Mucosa of descending colon (tissue), 3 donors: ENCODE measurements around the gene BNC2. TPM values are rescaled to one million over a fixed set of nuclear protein-coding genes. Genes with fewer than 3 reads are reported as not detected.

Source experiments
- ATAC-seq: fragments of 200-7000 bp; cut with Tn5 transposase; one replicate; pipeline ENCODE4 v1.9.1; 2020; ENCODE audit warnings: mild to moderate bottlenecking, moderate library complexity
- DNase-seq, 3 donors: peaks; one replicate each; pipeline ENCODE4 v3.0.0-alpha.2; 2020
- H3K36me3 ChIP-seq: fragments of 200-600 bp; one replicate; pipeline ENCODE4 v1.8.0; 2021; ENCODE audit warnings: low read depth, mild to moderate bottlenecking
- H3K4me1 ChIP-seq: fragments of 200-600 bp; one replicate; pipeline ENCODE4 v1.8.0; 2021; ENCODE audit warnings: low read depth, mild to moderate bottlenecking
- H3K4me3 ChIP-seq: fragments of 200-600 bp; one replicate; pipeline ENCODE4 v1.8.0; 2021; ENCODE audit warnings: mild to moderate bottlenecking
- H3K9me3 ChIP-seq: fragments of 200-600 bp; one replicate; pipeline ENCODE4 v1.8.0; 2021; ENCODE audit warnings: mild to moderate bottlenecking
- intact Hi-C, 2 donors: fragments of 100-400 bp; cut with DNase I in 1 of 2; cut with micrococcal nuclease in 1 of 2; formaldehyde crosslinking; loops; one replicate each; pipeline versions ENCODE4 v1.11.0 to v1.11.1; 2022; cut with DNase I, micrococcal nuclease
- total RNA-seq, 3 donors: library from RNA; stranded (reverse); fragmentation: NEBNext Ultra II Directional in 2 of 3; extraction: Animal tissue kit (Norgen Biotek cat#: 25700) in 2 of 3; gene quantifications; one replicate each; pipeline versions ENCODE4 v1.2.1 to v1.2.4, GENCODE V29; 2021 to 2023
- TF ChIP-seq, protein P1 (sequence below): fragments of 200-600 bp; IDR thresholded peaks from one replicate; pipeline ENCODE4 v1.8.0; 2022; ENCODE audit warnings: antibody characterized with exemption, mild to moderate bottlenecking
- donor health status: DM: no; HTN: no; CAD: no; lungs with moderate emphysema.
- donor health status: DM: no; HTN: no; CAD: no.
- donor health status: DM: no; HTN: yes; CAD: no.

BNC2 gene
- total RNA-seq, 3 donors from 2014 or later, result 8.2 to 192 (median 12.0) TPM

DNA sequence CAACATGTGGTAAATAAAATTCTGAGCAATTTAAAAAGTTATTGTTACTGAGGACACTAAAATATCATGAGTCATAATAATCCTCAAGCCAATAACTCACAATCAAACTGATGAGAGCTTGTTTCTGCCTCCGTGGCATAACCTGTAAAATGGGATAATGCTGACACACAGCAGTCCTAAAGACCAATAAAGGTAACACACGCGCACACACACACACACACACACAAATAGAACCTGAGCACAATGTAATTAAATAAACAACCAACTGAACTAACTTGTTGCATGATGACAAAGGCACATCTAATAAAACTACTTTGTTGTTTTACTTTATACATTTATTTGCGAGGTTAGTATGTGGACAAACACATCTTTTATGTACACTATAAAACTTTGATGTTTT, 358.2 kb downstream of the BNC2 start:
- ATAC-seq, result no peak
- TF ChIP-seq, protein P1, sequence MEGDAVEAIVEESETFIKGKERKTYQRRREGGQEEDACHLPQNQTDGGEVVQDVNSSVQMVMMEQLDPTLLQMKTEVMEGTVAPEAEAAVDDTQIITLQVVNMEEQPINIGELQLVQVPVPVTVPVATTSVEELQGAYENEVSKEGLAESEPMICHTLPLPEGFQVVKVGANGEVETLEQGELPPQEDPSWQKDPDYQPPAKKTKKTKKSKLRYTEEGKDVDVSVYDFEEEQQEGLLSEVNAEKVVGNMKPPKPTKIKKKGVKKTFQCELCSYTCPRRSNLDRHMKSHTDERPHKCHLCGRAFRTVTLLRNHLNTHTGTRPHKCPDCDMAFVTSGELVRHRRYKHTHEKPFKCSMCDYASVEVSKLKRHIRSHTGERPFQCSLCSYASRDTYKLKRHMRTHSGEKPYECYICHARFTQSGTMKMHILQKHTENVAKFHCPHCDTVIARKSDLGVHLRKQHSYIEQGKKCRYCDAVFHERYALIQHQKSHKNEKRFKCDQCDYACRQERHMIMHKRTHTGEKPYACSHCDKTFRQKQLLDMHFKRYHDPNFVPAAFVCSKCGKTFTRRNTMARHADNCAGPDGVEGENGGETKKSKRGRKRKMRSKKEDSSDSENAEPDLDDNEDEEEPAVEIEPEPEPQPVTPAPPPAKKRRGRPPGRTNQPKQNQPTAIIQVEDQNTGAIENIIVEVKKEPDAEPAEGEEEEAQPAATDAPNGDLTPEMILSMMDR, result no peak
- Histone ChIP-seq H3K4me3 (no peak overlapping the region), H3K9me3 (no peaks in the 10 kb centered on the region), H3K4me1 (no peaks in the 10 kb centered on the region), H3K36me3 (no peaks in the 10 kb centered on the region)
- no peak for DNase-seq
- intact Hi-C loops, result no loop called here

DNA sequence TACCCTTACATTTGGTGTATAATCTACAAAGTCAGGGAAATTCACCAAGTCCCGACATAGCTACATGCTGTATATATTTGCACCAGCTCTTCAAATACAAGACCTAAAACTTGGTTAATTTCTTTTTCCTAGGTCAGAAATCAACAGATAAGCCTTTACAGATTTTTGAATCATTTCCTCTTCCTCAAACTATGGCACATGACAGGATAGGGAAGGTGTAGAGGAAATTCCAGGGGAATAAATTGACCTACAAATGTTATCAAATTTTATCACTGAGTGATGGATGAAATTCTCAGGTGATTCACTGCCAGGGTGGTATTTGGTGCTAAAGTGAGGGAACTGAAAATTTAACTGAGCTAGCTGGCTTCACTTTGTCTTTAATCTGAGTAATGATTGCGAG, 360.0 kb downstream of the BNC2 start:
- TF ChIP-seq, protein P1, result no peak
- intact Hi-C loops, result no loop called here
- no peak overlapping the region for H3K4me3 ChIP-seq

DNA sequence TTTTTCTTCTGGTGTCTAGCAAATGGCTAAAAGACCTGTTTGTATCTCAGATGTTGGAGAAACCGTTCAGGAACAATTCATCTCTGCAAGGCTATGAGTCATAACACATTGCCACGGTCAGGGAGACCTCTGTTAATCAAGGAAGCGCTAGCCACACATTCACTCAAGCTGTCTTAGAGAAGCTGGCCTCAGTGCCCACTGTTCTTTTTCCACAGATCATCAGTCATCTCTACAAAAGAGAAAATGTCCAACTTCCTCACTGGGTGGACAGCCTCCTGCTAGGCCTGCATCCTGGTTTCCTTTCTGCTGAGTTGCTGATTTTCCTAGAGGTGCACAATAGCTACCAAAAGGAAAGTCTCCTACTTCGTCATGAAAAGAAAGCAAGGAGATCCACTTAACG, 360.5 kb downstream of the BNC2 start:
- no peak overlapping the region for H3K4me3 ChIP-seq
- no peaks in the 10 kb centered on the region for H3K36me3 ChIP-seq
- intact Hi-C loops, result no loop called here
- DNase-seq (no peak), ATAC-seq (peak; percentile 31)
- H3K4me1 ChIP-seq, result no peaks in the 10 kb centered on the region
- no peaks in the 10 kb centered on the region for H3K9me3 ChIP-seq
- TF ChIP-seq, protein P1, result no peak

More for the DNA sequence above, 360.0 kb downstream of the BNC2 start:
- no peaks in the 10 kb centered on the region for H3K4me1 ChIP-seq
- DNase-seq (no peak), ATAC-seq (no peak)
- H3K36me3 ChIP-seq, result no peaks in the 10 kb centered on the region
- no peaks in the 10 kb centered on the region for H3K9me3 ChIP-seq

DNA sequence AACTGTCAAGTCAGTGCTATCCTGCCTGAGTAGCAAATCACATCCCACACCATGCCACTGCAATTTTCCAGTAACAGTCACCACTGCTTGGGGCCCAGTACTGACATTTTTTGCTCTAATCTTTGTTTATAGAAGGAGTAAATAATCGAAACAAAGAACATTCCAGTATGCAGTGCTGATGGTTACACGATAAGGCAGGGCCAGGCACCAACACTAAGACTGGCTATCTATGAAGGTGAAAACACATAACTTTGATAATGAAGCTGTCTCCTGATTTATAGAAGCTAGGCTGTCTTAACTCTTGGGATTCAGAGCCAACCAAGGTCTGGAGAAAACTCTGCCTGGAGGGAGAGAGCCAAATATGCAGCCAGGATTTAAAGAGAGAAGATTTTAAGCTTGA, 365.3 kb downstream of the BNC2 start:
- DNase-seq (no peak), ATAC-seq (no peak)
- Histone ChIP-seq H3K4me1 (no peaks in the 10 kb centered on the region), H3K36me3 (no peaks in the 10 kb centered on the region), H3K9me3 (no peaks in the 10 kb centered on the region), H3K4me3 (no peak overlapping the region)
- intact Hi-C loops, result no loop called here
- TF ChIP-seq, protein P1, result no peak

DNA sequence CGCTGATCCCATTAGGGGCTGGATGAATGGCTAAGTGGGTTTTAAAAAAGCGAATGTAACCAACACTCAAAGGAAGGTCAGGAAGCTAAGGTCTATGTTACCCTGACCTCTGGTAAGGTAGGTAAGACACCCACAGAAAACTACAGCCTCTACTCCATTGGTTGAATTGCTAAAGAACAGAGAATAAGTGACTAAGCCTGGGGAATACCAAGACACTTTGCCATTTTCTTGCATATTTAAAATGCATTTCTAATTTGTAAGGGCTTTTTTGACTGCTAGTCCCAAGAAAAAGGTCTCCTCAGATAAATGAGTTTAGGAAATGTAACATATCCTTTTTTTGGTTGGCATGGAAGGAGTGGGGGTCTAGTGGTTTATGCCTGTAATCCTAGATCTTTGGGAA, 368.7 kb downstream of the BNC2 start:
- TF ChIP-seq, protein P1, result no peak

DNA sequence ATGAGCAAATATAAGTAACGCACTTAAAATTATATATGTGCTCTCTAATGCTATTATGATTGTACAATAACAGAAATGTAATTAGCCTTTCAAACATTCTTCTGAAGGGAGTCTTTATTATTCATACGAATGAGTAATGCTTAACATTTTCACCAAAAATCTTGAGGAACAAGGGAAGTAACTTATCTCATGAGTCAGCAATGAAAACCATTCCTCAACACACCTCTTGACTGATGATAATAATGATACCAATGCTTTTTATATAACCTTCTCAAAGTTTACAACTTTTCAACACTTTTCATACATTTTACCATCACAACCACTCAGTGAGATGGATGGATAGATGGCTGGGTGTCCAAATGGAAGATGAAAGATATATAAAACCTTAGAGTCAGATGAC, 369.3 kb downstream of the BNC2 start:
- TF ChIP-seq, protein P1, result no peak
- no peaks in the 10 kb centered on the region for H3K9me3 ChIP-seq
- no peak for DNase-seq
- no peak overlapping the region for H3K4me3 ChIP-seq
- H3K36me3 ChIP-seq, result no peaks in the 10 kb centered on the region
- no peaks in the 10 kb centered on the region for H3K4me1 ChIP-seq
- no peak for ATAC-seq
- intact Hi-C loops, result no loop called here

More for the DNA sequence above, 368.7 kb downstream of the BNC2 start:
- ATAC-seq, result no peak
- no peaks in the 10 kb centered on the region for H3K36me3 ChIP-seq
- no peak for DNase-seq
- H3K9me3 ChIP-seq, result no peaks in the 10 kb centered on the region
- intact Hi-C loops, result no loop called here
- no peaks in the 10 kb centered on the region for H3K4me1 ChIP-seq
- no peak overlapping the region for H3K4me3 ChIP-seq
